Lung (tissue), 12 donors: ENCODE results near the gene QKI. TPM values are rescaled to one million over a fixed set of nuclear protein-coding genes. Genes with fewer than 3 reads are reported as not detected.

ENCODE experiments used
- ATAC-seq: fragments of 200-7000 bp; cut with Tn5 transposase; one replicate; pipeline ENCODE4 v1.9.1; 2020; ENCODE audit warnings: moderate number of reproducible peaks; ENCODE audit not compliant: insufficient read depth, low FRiP score
- DNase-seq, 3 donors: peaks; one replicate each; pipeline ENCODE4 v3.0.0-alpha.2; 2013 to 2017
- H3K27ac ChIP-seq, 2 donors: one replicate each; pipeline ENCODE4 v1.5.1; 2013; ENCODE audit warnings: mild to moderate bottlenecking in 2 of 2, moderate library complexity in 2 of 2, control low read depth in 1 of 2, inconsistent platforms in 1 of 2, low read depth in 1 of 2, low read length in 1 of 2
- H3K27me3 ChIP-seq, 3 donors: one replicate each; pipeline ENCODE4 v1.5.1; 2013; ENCODE audit warnings: low read length in 2 of 3; ENCODE audit not compliant: control insufficient read depth in 3 of 3, insufficient read depth in 3 of 3
- H3K36me3 ChIP-seq, 4 donors: one replicate each; pipeline ENCODE4 v1.5.1; 2013; ENCODE audit warnings: low read length in 4 of 4, mild to moderate bottlenecking in 1 of 4, moderate library complexity in 1 of 4; ENCODE audit not compliant: control insufficient read depth in 4 of 4, insufficient read depth in 4 of 4
- H3K4me1 ChIP-seq, 5 donors: one replicate each; pipeline ENCODE4 v1.5.1; 2013; ENCODE audit warnings: low read length in 5 of 5, mild to moderate bottlenecking in 2 of 5, moderate library complexity in 1 of 5; ENCODE audit not compliant: control insufficient read depth in 5 of 5, insufficient read depth in 5 of 5
- H3K4me3 ChIP-seq: one replicate; pipeline ENCODE4 v1.5.1; 2013; ENCODE audit warnings: mild to moderate bottlenecking, control low read depth, moderate library complexity
- H3K9ac ChIP-seq, 2 donors: one replicate each; pipeline ENCODE4 v1.5.1; 2013; ENCODE audit warnings: low read length in 2 of 2, control low read depth in 1 of 2; ENCODE audit not compliant: insufficient read depth in 1 of 2
- H3K9me3 ChIP-seq, 4 donors: one replicate each; pipeline ENCODE4 v1.5.1; 2013; ENCODE audit warnings: low read length in 3 of 4, mild to moderate bottlenecking in 1 of 4, moderate library complexity in 1 of 4; ENCODE audit not compliant: control insufficient read depth in 4 of 4, insufficient read depth in 3 of 4
- CTCF ChIP-seq: IDR thresholded peaks from 2 replicates; pipeline ENCODE4 v1.5.1; 2012; ENCODE audit warnings: mild to moderate bottlenecking; ENCODE audit errors: control extremely low read depth, extremely low read depth
- WGBS, 2 donors: extraction: QIAGEN DNeasy Blood & Tissue Kit; methylation state at CpG; one replicate each; pipeline ENCODE4 v1.1.7; 2013; 5-methylcytosine and 5-hydroxymethylcytosine counted together
- polyA plus RNA-seq, 2 donors: library from polyadenylated mRNA; stranded (reverse); fragments of 200-250 nt; gene quantifications; one replicate each; pipeline ENCODE4 v1.2.1, GENCODE V29; 2013
- total RNA-seq, 2 donors: library from RNA; depleted of rRNA in 1 of 2; stranded (reverse); fragments of >200 nt in 1 of 2; gene quantifications; one replicate each; pipeline ENCODE4 v1.2.1, GENCODE V29; 2014 to 2021
- donor health status: control.
- donor health status: control.
- donor health status: Bipolar disorder and iron deficiency.
- donor health status: healthy.
- donor health status: DM: yes; HTN: yes; CAD: no.

Gene QKI
- total and polyA plus RNA-seq, 4 donors: 20.6 to 228 (median 114) TPM

GRCh38 chr6:163371129-163371528 is 43.4 kb upstream of the QKI start:
- Histone ChIP-seq H3K27me3 (no peaks in the 10 kb centered on the region), H3K9me3 (no peaks in the 10 kb centered on the region), H3K4me1 (peaks cover 0 to 8% (median 0%) of the 10 kb centered on the region in 5 donors), H3K36me3 (no peaks in the 10 kb centered on the region), H3K4me3 (no peak overlapping the region), H3K27ac (no peak overlapping the region), H3K9ac (no peak overlapping the region)
- ATAC-seq (no peak), DNase-seq (no peak)
- 62 to 65% methylated on average over 2 of the region's 2 CpGs for WGBS, 2 donors
- no peak for TF ChIP-seq CTCF

- no peak for DNase-seq
- WGBS, 2 donors: 77 to 82% methylated on average over 9 of the region's 9 CpGs
- H3K36me3 ChIP-seq: no peaks in the 10 kb centered on the region
- no peaks in the 10 kb centered on the region for H3K9me3 ChIP-seq
- TF ChIP-seq CTCF: no peak
- no peaks in the 10 kb centered on the region for H3K27me3 ChIP-seq
- H3K9ac ChIP-seq: no peak overlapping the region
- peaks cover 0 to 4% (median 0%) of the 10 kb centered on the region in 5 donors for H3K4me1 ChIP-seq
- H3K4me3 ChIP-seq: no peak overlapping the region
- no peak overlapping the region for H3K27ac ChIP-seq
- ATAC-seq: no peak
Measured at GRCh38 chr6:163373240-163373639, 41.3 kb upstream of the QKI start.

- H3K27ac ChIP-seq: no peak overlapping the region
- ATAC-seq (no peak), DNase-seq (no peak)
- H3K9ac ChIP-seq: no peak overlapping the region
- no peaks in the 10 kb centered on the region for H3K9me3 ChIP-seq
- no peak for TF ChIP-seq CTCF
- H3K4me3 ChIP-seq: no peak overlapping the region
- WGBS, 2 donors: 91 to 93% methylated on average over 10 of the region's 10 CpGs
- no peaks in the 10 kb centered on the region for H3K27me3 ChIP-seq
- H3K36me3 ChIP-seq: no peaks in the 10 kb centered on the region
- peaks cover 0 to 6% (median 0%) of the 10 kb centered on the region in 5 donors for H3K4me1 ChIP-seq
Measured at GRCh38 chr6:163375361-163375760, 39.2 kb upstream of the QKI start.

GRCh38 chr6:163376187-163376586 is 38.3 kb upstream of the QKI start:
- Histone ChIP-seq H3K36me3 (no peaks in the 10 kb centered on the region), H3K4me1 (peaks cover 0 to 4% (median 0%) of the 10 kb centered on the region in 5 donors), H3K27ac (no peak overlapping the region), H3K9ac (no peak overlapping the region), H3K4me3 (no peak overlapping the region), H3K27me3 (no peaks in the 10 kb centered on the region), H3K9me3 (no peaks in the 10 kb centered on the region)
- DNase-seq (no peak), ATAC-seq (no peak)
- 96 to 98% methylated on average over 7 of the region's 7 CpGs for WGBS, 2 donors
- TF ChIP-seq CTCF: no peak
